Kidney tubule cell (primary cell): Measurements from ENCODE around the gene CTBP2.
A peak's percentile ranks its signal among the peaks of the same experiment; 100 is the strongest.

Experiments used
- DNase-seq: peaks from one replicate; pipeline ENCODE4 v3.0.0-alpha.2; 2018; ENCODE audit warnings: low spot score

The CTBP2 gene

GRCh38 chr10:125106586-125106985, 53.8 kb downstream of the CTBP2 start:
- DNase-seq: no peak

- DNase-seq: no peak
Observed at GRCh38 chr10:125105706-125106255, 54.6 kb downstream of the CTBP2 start.

GRCh38 chr10:125105155-125105554, 55.2 kb downstream of the CTBP2 start:
- DNase-seq: no peak

- no peak for DNase-seq
Observed at GRCh38 chr10:125104559-125104958, 55.8 kb downstream of the CTBP2 start.

- no peak for DNase-seq
Observed at GRCh38 chr10:125103924-125104323, 56.4 kb downstream of the CTBP2 start.

GRCh38 chr10:125103466-125103865, 56.9 kb downstream of the CTBP2 start:
- DNase-seq: no peak

- no peak for DNase-seq
Observed at GRCh38 chr10:125102821-125103220, 57.5 kb downstream of the CTBP2 start.

GRCh38 chr10:125102246-125102645, 58.1 kb downstream of the CTBP2 start:
- peak; percentile 55 for DNase-seq

GRCh38 chr10:125101581-125101980, 58.8 kb downstream of the CTBP2 start:
- DNase-seq: no peak

GRCh38 chr10:125101049-125101448, 59.3 kb downstream of the CTBP2 start:
- DNase-seq: no peak

GRCh38 chr10:125097409-125098070, 62.8 kb downstream of the CTBP2 start:
- no peak for DNase-seq

GRCh38 chr10:125096975-125097374, 63.4 kb downstream of the CTBP2 start:
- no peak for DNase-seq

GRCh38 chr10:125096371-125096770, 64.0 kb downstream of the CTBP2 start:
- peak; percentile 87 for DNase-seq

GRCh38 chr10:125095776-125096175, 64.6 kb downstream of the CTBP2 start:
- no peak for DNase-seq

GRCh38 chr10:125095228-125095627, 65.1 kb downstream of the CTBP2 start:
- no peak for DNase-seq

- no peak for DNase-seq
Observed at GRCh38 chr10:125094806-125095205, 65.6 kb downstream of the CTBP2 start.

- no peak for DNase-seq
Observed at GRCh38 chr10:125093974-125094705, 66.2 kb downstream of the CTBP2 start.

GRCh38 chr10:125093199-125093973, 67.0 kb downstream of the CTBP2 start:
- peak; percentile 41 for DNase-seq

- DNase-seq: no peak
Observed at GRCh38 chr10:125092564-125093031, 67.8 kb downstream of the CTBP2 start.

- DNase-seq: no peak
Observed at GRCh38 chr10:125091891-125092290, 68.5 kb downstream of the CTBP2 start.

- DNase-seq: no peak
Observed at GRCh38 chr10:125089469-125089868, 70.9 kb downstream of the CTBP2 start.

- DNase-seq: no peak
Observed at GRCh38 chr10:125087897-125088215, 72.5 kb downstream of the CTBP2 start.
